Measurements from ENCODE around the gene MYOM3. TPM values are rescaled to one million over a fixed set of nuclear protein-coding genes. Genes with fewer than 3 reads are reported as not detected.

MYOM3 gene
- total RNA-seq, 3 donors from 2014 or later (not counting 1 experiment from before 2014, with no cell fraction given), result 0.08 TPM; not detected in 2

DNA sequence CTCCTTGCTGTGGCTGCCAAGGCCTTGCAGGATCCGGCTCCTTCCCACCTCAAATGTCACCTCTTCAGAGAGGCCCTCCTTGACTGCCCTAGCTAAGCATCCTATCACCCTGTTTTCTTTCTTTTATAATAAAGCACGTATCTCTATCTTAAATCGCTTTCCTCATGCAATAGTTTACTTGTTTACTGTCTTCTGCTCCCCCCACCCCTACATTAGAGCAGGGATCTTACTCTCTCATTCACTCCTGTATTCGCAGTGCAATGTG is 36.4 kb downstream of the MYOM3 start:
- WGBS (ENCODE audit: insufficient coverage), result 88% methylated on average over 3 of the region's 4 CpGs
- intact Hi-C loops (cut with micrococcal nuclease), result no loop called here

DNA sequence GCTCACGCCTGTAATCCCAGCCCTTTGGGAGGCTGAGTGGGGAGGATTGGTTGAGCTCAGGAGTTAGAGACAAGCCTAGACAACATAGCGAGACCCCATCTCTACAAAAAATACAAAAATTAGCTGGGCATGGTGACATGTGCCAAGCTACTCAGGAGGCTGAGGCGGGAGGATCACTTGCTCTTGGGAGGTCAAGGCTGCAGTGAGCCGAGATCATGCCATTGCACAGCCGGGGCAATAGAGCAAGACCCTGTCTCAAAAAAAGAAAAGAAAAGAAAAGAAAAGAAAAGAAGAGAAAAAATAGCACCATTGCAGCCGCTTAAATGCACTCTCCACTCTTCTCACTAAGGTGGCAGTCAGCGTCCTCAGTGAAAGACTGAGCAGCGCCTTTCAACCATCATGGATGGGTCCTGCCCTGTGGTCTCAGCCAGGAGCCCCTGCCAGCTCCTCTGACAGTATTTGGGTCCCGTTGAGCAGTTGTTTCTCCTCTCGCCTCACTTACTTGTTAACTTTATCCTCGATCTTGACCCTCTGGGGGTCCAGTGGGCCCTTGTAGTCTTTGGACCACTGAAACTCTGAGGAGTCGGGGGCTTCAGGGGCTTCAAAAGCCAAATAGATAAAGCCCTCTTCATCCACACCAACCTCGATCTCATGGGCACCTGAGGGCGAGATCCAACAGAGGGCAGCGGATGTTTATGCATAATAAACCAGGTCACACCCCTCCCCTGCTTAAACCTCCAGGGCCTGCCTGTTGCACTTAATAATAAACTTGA is 36.9 kb downstream of the MYOM3 start:
- no peaks in the 10 kb centered on the region for H3K36me3 ChIP-seq (ENCODE audit: control insufficient read depth, insufficient read depth, low read length)
- intact Hi-C loops (cut with micrococcal nuclease), result no loop called here
- TF ChIP-seq, protein P1, sequence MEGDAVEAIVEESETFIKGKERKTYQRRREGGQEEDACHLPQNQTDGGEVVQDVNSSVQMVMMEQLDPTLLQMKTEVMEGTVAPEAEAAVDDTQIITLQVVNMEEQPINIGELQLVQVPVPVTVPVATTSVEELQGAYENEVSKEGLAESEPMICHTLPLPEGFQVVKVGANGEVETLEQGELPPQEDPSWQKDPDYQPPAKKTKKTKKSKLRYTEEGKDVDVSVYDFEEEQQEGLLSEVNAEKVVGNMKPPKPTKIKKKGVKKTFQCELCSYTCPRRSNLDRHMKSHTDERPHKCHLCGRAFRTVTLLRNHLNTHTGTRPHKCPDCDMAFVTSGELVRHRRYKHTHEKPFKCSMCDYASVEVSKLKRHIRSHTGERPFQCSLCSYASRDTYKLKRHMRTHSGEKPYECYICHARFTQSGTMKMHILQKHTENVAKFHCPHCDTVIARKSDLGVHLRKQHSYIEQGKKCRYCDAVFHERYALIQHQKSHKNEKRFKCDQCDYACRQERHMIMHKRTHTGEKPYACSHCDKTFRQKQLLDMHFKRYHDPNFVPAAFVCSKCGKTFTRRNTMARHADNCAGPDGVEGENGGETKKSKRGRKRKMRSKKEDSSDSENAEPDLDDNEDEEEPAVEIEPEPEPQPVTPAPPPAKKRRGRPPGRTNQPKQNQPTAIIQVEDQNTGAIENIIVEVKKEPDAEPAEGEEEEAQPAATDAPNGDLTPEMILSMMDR (IDR thresholded peaks at IDR 0.05), result no peak
- 83% methylated on average over 15 of the region's 15 CpGs for WGBS (ENCODE audit: insufficient coverage)
- Mint-ChIP-seq H3K9me3 (no peaks in the 10 kb centered on the region), H3K27ac (no peak overlapping the region), H3K27me3 (ENCODE audit: low read depth in 2 of 2) (no peaks in the 10 kb centered on the region), H3K36me3 (no peaks in the 10 kb centered on the region), H3K4me3 (no peak overlapping the region), H3K4me1 (no peaks in the 10 kb centered on the region)
- no peaks in the 10 kb centered on the region for H3K4me1 ChIP-seq (ENCODE audit: control insufficient read depth, insufficient read depth, low read length)
- H3K27ac ChIP-seq (ENCODE audit: low read length), result no peak overlapping the region
- no peak for ATAC-seq
- H3K27me3 ChIP-seq (ENCODE audit: control insufficient read depth, insufficient read depth, low read length), result no peaks in the 10 kb centered on the region
- no peak for DNase-seq
- H3K4me3 ChIP-seq (ENCODE audit: low read length), result no peak overlapping the region
- no peaks in the 10 kb centered on the region for H3K9me3 ChIP-seq (ENCODE audit: control insufficient read depth, insufficient read depth, low read length)

More for the DNA sequence above, 36.4 kb downstream of the MYOM3 start:
- Histone ChIP-seq H3K4me1 (ENCODE audit: control insufficient read depth, insufficient read depth, low read length) (no peaks in the 10 kb centered on the region), H3K36me3 (ENCODE audit: control insufficient read depth, insufficient read depth, low read length) (no peaks in the 10 kb centered on the region), H3K4me3 (ENCODE audit: low read length) (no peak overlapping the region), H3K27ac (ENCODE audit: low read length) (no peak overlapping the region), H3K9me3 (ENCODE audit: control insufficient read depth, insufficient read depth, low read length) (no peaks in the 10 kb centered on the region), H3K27me3 (ENCODE audit: control insufficient read depth, insufficient read depth, low read length) (no peaks in the 10 kb centered on the region)
- H3K4me3 Mint-ChIP-seq, result no peak overlapping the region
- no peaks in the 10 kb centered on the region for H3K4me1 Mint-ChIP-seq
- DNase-seq, result no peak
- H3K9me3 Mint-ChIP-seq, result no peaks in the 10 kb centered on the region
- H3K27me3 Mint-ChIP-seq (ENCODE audit: low read depth in 2 of 2), result peaks cover 0 to 2% of the 10 kb centered on the region in 2 donors
- H3K36me3 Mint-ChIP-seq, result no peaks in the 10 kb centered on the region
- H3K27ac Mint-ChIP-seq, result no peak overlapping the region
- ATAC-seq, result no peak
- TF ChIP-seq, protein P1 (IDR thresholded peaks at IDR 0.05), result no peak

DNA sequence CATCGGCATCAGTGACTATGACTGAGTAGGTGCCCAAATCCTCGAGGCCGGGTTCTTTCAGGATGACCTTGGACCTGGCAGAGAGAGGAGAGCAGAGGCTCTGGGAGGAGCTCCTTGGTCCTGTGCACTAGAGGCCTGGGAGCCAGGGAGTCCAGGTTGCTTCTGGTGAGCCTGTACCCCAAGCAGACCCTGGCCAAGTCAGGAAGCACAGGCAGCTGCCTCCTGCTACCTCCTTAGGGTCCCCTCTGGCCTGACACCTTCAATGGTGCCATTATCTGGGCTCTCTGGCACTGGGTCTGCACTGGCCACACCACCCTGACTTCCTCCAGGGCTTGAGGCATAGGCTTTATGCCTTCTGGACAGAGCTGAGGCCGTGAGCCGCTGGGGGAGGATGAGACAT is 37.7 kb downstream of the MYOM3 start:
- DNase-seq (no peak), ATAC-seq (no peak)
- WGBS (ENCODE audit: insufficient coverage), result 92% methylated on average over 5 of the region's 5 CpGs
- Mint-ChIP-seq H3K27ac (no peak overlapping the region), H3K36me3 (no peaks in the 10 kb centered on the region), H3K27me3 (ENCODE audit: low read depth in 2 of 2) (no peaks in the 10 kb centered on the region), H3K9me3 (no peaks in the 10 kb centered on the region), H3K4me1 (no peaks in the 10 kb centered on the region), H3K4me3 (no peak overlapping the region)
- TF ChIP-seq, protein P1 (IDR thresholded peaks at IDR 0.05), result no peak
- H3K27ac ChIP-seq (ENCODE audit: low read length), result no peak overlapping the region
- H3K4me1 ChIP-seq (ENCODE audit: control insufficient read depth, insufficient read depth, low read length), result no peaks in the 10 kb centered on the region
- H3K36me3 ChIP-seq (ENCODE audit: control insufficient read depth, insufficient read depth, low read length), result no peaks in the 10 kb centered on the region
- intact Hi-C loops (cut with micrococcal nuclease), result no loop called here
- no peak overlapping the region for H3K4me3 ChIP-seq (ENCODE audit: low read length)
- no peaks in the 10 kb centered on the region for H3K27me3 ChIP-seq (ENCODE audit: control insufficient read depth, insufficient read depth, low read length)
- H3K9me3 ChIP-seq (ENCODE audit: control insufficient read depth, insufficient read depth, low read length), result no peaks in the 10 kb centered on the region

DNA sequence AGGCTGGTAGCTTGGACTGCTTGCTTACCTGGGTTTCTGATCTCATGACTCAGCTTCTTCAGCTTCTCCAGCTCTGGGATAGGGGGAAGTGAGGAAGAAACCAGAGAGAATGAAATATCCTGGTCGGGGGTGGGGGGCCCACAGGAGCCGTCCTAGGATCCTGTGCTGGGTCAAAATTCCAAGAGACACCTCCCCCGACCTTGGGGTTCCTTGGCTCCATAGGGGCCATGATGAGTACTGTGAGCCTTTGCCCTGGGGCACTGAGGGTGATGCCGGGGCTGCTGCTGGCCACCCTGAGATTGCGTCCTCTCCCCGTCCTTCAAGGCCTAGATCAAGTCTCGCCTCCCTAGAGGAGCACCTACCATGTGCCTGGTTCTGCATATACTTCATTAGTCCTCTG is 40.0 kb downstream of the MYOM3 start:
- no peak for ATAC-seq
- TF ChIP-seq, protein P1 (IDR thresholded peaks at IDR 0.05), result no peak
- Histone ChIP-seq H3K4me3 (ENCODE audit: low read length) (no peak overlapping the region), H3K9me3 (ENCODE audit: control insufficient read depth, insufficient read depth, low read length) (no peaks in the 10 kb centered on the region), H3K27me3 (ENCODE audit: control insufficient read depth, insufficient read depth, low read length) (no peaks in the 10 kb centered on the region), H3K36me3 (ENCODE audit: control insufficient read depth, insufficient read depth, low read length) (no peaks in the 10 kb centered on the region), H3K4me1 (ENCODE audit: control insufficient read depth, insufficient read depth, low read length) (no peaks in the 10 kb centered on the region), H3K27ac (ENCODE audit: low read length) (no peak overlapping the region)
- Mint-ChIP-seq H3K4me1 (no peaks in the 10 kb centered on the region), H3K9me3 (no peaks in the 10 kb centered on the region), H3K27me3 (ENCODE audit: low read depth in 2 of 2) (no peaks in the 10 kb centered on the region), H3K27ac (no peak overlapping the region), H3K4me3 (no peak overlapping the region), H3K36me3 (no peaks in the 10 kb centered on the region)
- intact Hi-C loops (cut with micrococcal nuclease), result no loop called here
- WGBS (ENCODE audit: insufficient coverage), result 87% methylated on average over 7 of the region's 7 CpGs
- DNase-seq, result no peak
